T follicular helper cell (primary cell): ENCODE measurements around the gene TUBA8.
"Not testable (repeated sequence)": the region's sequence is repeated elsewhere in the genome, so short reads cannot be mapped to it uniquely, and the experiment has no call there.

ENCODE experiments used
- DNase-seq: peaks from one replicate; pipeline ENCODE4 v3.0.0-alpha.2; 2020; ENCODE audit warnings: low read depth
- total RNA-seq, 2 experiments: gene quantifications; one replicate each; lab custom pipeline; 2026; lab: John Stamatoyannopoulos, UW

The TUBA8 gene
- 0.30 to 1.5 reads per million in 2 experiments for total RNA-seq

- no peak for DNase-seq
Measured at GRCh38 chr22:18110194-18110953, at the start of gene TUBA8. TUBA8 (plus strand) TSS chr22:18110809; CDS start chr22:18110866, 57 bp downstream.

GRCh38 chr22:18062421-18062820 is 48.2 kb upstream of the TUBA8 start:
- no peak for DNase-seq

GRCh38 chr22:18063306-18063705 is 47.3 kb upstream of the TUBA8 start:
- no peak for DNase-seq

- DNase-seq: not testable (repeated sequence)
Measured at GRCh38 chr22:18063715-18064114, 46.9 kb upstream of the TUBA8 start.

- no peak for DNase-seq
Measured at GRCh38 chr22:18064636-18065035, 46.0 kb upstream of the TUBA8 start.

GRCh38 chr22:18065256-18065655 is 45.4 kb upstream of the TUBA8 start:
- DNase-seq: no peak

- no peak for DNase-seq
Measured at GRCh38 chr22:18066181-18066859, 44.3 kb upstream of the TUBA8 start.

GRCh38 chr22:18067121-18067520 is 43.5 kb upstream of the TUBA8 start:
- DNase-seq: no peak

GRCh38 chr22:18067548-18068341 is 42.9 kb upstream of the TUBA8 start:
- DNase-seq: no peak

GRCh38 chr22:18068381-18068988 is 42.1 kb upstream of the TUBA8 start:
- no peak for DNase-seq

GRCh38 chr22:18069041-18069440 is 41.6 kb upstream of the TUBA8 start:
- DNase-seq: no peak

- no peak for DNase-seq
Measured at GRCh38 chr22:18070041-18070440, 40.6 kb upstream of the TUBA8 start.

GRCh38 chr22:18070556-18071306 is 39.9 kb upstream of the TUBA8 start:
- DNase-seq: no peak

- DNase-seq: not testable (repeated sequence)
Measured at GRCh38 chr22:18071307-18071967, 39.2 kb upstream of the TUBA8 start.

- no peak for DNase-seq
Measured at GRCh38 chr22:18071968-18072310, 38.7 kb upstream of the TUBA8 start.

- no peak for DNase-seq
Measured at GRCh38 chr22:18073467-18073866, 37.1 kb upstream of the TUBA8 start.

- DNase-seq: not testable (repeated sequence)
Measured at GRCh38 chr22:18073927-18074326, 36.7 kb upstream of the TUBA8 start.

- DNase-seq: no peak
Measured at GRCh38 chr22:18075101-18075719, 35.4 kb upstream of the TUBA8 start.

- peak; percentile 10 for DNase-seq
Measured at GRCh38 chr22:18075720-18076497, 34.7 kb upstream of the TUBA8 start.
